Renal cortex interstitium (tissue), 11 donors: Measurements from ENCODE around the gene PROSER2. TPM values are rescaled to one million over a fixed set of nuclear protein-coding genes. Genes with fewer than 3 reads are reported as not detected.

Source experiments
- DNase-seq, 11 donors: peaks; one replicate each; pipeline ENCODE4 v3.0.0-alpha.2; 2013; ENCODE audit warnings: low read depth in 9 of 11, low spot score in 4 of 11; ENCODE audit errors: extremely low read depth in 1 of 11
- polyA plus RNA-seq, 3 donors: library from polyadenylated mRNA; unstranded; fragments of 120-200 nt; gene quantifications; one replicate each; pipeline ENCODE4 v1.2.1, GENCODE V29; 2013; ENCODE audit not compliant: insufficient read length in 3 of 3

Gene PROSER2
- polyA plus RNA-seq, 3 donors = 3.8 to 6.6 (median 5.4) TPM

GRCh38 chr10:11918384-11918783 lies 95.2 kb downstream of the PROSER2 start:
- no peak for DNase-seq

- no peak for DNase-seq
Observed at GRCh38 chr10:11919271-11919670, 96.1 kb downstream of the PROSER2 start.

Other genes with a start within 250 kb of the PROSER2 start
- 10 to 100 TPM; 28.0 to 29.9 (median 28.2) TPM for gene USP6NL, start 211.7 kb upstream of the PROSER2 start, polyA plus RNA-seq
- 10 to 100 TPM in 2 of 3 donors, 1 to 10 TPM in 1; 9.3 to 21.4 (median 16.6) TPM for gene ECHDC3, start 81.0 kb upstream of the PROSER2 start, polyA plus RNA-seq
- 10 to 100 TPM; 33.8 to 38.3 (median 36.1) TPM for gene UPF2, start 219.5 kb downstream of the PROSER2 start, polyA plus RNA-seq
- gene DHTKD1, start 245.6 kb downstream of the PROSER2 start, polyA plus RNA-seq = 10 to 100 TPM; 28.6 to 38.0 (median 34.9) TPM